T-helper 1 cell (primary cell): ENCODE data around the gene HIPK1.

ENCODE experiments used
- DNase-seq, 5 donors: peaks; one replicate each; pipeline ENCODE4 v3.0.0-alpha.2; 2012 to 2020

The HIPK1 gene

DNA sequence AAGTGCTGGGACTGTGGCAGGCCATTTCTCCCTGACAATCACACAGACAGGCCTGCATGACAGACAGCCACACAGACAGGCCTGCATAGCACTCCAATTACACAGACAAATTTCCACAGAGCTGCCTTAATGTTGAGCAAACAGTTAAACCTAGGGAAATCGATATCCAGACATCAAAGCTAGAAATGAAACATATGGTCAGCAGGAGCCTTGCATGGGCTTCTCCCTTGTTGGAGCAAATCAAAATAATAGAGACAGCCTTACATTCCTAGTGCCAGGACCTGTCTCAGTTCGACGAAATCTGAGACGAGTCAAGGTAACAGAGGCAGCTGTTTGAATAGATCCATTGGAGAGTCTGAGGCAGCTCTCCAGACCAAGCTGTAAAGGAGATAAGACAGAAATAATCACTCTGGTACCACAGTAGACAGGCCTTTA lies 92.6 kb downstream of the HIPK1 start:
- no peak for DNase-seq

GRCh38 chr1:114022877-114023276 lies 93.8 kb downstream of the HIPK1 start:
- DNase-seq = no peak

- DNase-seq = no peak
Observed at GRCh38 chr1:114023377-114023776, 94.3 kb downstream of the HIPK1 start.

DNA sequence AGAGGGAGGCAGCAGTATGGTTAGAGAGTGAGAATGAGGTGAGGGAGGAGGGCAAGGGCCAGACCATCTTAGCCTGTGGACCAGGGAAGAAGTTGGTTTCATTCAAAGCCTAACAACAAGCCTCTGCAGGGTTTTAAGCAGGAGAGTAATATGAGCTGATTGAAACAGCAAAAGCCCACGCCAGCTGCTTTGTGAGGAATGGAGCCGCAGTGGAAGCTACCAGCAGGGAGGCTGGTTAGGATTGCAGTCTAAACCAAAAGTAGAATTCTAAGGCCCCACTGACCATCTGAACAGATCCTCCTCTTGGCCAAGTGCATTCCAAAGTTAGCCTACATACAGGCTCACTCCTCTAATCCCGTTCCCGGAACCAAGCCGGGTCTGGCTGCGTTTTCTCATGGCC lies 94.9 kb downstream of the HIPK1 start:
- no peak for DNase-seq

GRCh38 chr1:114025609-114026401 lies 96.7 kb downstream of the HIPK1 start:
- no peak for DNase-seq

DNA sequence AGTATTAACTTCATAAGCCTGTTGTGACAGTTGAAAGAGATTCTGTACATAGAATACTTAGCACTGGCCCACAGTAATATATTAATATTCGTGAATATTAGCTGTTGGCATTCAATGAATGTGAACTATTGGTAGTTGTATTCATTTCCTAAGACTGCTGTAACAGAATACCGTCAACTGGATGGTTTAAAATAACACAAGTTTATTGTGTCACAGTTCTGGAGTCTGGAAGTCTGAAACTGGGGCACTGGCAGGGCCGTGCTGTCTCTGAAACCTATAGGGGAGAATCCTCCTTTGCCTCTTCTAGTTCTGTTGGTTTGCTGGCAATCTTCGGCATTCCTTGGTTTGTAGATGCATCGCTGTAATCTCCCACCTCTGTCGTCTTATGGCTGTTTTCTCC lies 97.7 kb downstream of the HIPK1 start:
- DNase-seq = no peak
